ENCODE measurements around the gene MYRFL.

Gene MYRFL

DNA sequence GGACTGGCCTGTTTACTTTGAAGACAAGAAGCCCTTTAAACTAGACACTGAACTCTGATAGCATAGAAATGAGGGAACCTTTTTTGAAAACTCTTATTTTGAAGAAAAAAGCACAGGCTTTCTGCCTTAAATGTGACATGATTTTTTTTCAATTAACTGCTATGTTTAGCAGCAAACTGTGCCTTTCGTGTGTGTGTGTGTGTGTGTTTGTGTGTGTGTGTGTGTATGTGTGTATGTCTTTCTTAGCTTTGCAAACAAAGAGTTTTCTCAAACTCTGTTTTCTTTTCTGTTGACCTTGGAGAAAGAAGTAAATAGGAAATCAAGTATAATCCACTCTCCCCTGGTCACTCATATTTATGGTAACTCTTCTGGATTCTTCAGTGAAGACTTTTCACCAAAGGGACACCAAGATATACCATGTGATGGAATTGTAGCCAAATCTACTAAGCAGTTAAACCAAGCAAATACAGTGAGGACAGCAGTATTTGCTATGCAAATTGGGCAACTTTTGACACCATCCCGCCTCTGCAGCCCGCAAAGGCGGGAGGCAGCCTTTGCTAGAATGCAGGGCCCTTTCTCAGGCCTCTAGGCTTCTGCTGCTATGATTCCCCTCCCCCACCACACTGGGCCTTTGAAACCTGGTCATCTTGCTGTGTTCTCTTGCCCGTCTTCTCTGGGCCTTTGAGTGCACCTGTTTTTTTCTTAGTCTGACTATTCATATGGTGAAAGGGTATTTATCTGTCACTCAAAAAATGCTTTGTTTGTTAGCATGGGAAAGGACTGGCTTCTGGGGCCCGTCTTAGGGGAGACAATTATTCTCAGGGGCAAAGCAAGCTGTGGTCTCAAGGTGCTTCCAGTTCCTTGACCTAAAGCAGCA lies 107.9 kb downstream of the MYRFL start:
- DNase-seq (ENCODE audit: low spot score), result no peak

DNA sequence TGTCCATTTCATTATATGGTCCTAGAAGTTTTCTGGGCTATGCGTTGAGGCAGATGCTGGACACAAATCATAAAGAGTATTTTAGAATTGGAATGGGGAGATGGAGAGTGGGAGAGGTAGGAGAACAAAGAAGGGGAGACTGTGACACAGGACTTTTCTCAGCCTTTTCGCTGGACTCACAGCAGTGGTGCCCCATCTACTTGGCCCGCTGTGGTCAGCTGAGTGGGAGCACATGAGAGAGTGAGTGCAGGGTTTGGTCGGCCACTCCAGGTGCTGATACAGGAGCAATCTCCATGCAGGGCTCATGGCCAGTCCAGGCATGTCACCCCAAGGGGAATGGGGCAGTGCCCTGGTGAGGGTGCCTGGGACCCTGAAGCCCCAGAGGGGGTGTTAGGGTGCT lies 109.0 kb downstream of the MYRFL start:
- DNase-seq (ENCODE audit: low spot score), result no peak

DNA sequence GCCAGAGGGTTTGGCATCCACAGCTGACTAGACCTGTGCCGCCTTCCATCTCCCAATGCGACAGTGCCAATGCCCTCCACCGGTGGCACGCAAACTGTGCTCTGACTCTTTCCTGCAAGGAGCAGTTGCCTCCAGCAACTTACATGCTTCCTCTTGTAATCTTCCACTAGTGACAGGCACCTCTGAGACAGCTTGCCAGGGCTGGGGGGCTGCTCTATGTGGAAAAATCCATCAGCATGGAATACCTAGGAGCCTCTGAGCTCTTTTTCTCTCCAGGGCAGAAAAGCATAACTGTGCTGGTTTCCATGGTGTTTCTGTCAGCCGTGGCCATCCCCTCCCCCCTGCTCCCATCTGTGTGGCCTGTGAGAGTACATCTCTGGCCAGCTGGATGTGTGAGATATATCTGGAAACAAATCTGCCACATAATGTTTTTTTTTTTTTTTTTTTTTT lies 110.6 kb downstream of the MYRFL start:
- DNase-seq (ENCODE audit: low spot score), result no peak

DNA sequence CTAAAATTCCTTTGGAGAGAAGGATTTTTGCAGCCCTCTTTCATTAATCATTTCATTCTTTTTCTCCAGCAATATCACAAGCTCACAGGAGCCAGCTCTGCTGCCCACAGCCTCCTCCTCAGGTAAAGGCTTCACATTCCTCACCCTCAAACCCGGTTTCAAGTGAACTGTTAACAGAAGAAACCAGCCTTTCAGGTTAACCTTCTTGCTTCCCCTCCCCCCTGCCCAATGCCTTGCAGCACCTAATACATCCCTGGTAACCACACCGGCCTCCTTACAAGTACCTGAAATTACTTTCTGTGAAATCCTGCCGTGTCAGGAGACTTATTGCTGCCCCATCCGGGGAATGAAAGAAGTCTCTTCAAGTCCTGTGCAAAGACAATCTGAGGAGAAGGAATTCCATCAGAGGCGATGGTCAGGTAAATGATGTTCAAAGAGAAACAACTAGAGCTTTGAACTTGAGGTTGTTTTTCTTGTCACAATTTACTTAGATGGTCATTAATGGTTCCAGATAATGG lies 111.2 kb downstream of the MYRFL start:
- no peak for DNase-seq (ENCODE audit: low spot score)

DNA sequence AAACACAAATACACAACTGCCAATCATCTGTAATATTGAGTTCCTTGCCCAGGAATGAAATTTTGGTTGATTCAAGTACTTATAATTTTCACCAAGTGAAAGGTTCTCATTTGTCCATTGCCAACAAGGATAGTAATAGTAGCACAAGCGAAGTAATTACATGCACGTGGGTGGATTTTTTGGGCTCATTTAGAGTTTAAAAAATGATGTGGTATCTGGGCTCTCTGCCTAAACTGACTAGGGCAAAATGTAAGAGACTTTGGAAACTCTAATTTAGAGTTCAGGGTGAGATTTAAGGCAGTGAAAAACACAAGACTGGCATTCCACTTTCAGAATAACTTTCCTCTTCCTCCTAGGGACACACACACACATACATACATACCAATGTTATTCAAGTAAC lies 111.7 kb downstream of the MYRFL start:
- DNase-seq (ENCODE audit: low spot score), result no peak

DNA sequence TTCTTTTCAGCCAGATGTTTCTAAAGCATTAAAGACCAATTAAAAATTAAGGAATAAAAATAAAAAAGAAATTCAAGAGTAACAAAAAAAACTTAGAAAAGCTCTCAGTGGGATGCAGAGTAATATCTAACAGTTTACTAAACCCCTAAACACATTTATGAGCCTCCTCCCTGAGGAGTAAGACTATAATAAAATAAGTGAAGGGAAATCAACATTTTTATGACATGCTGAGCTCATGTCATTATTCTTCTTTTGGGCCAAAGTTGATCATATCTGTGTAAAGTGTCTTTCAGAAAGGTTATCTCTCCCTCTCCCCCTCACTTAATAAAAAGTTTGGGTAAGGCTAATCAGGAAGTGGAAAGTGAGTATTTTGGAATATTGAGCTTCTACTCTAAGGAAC lies 122.1 kb downstream of the MYRFL start:
- DNase-seq (ENCODE audit: low spot score), result no peak

DNA sequence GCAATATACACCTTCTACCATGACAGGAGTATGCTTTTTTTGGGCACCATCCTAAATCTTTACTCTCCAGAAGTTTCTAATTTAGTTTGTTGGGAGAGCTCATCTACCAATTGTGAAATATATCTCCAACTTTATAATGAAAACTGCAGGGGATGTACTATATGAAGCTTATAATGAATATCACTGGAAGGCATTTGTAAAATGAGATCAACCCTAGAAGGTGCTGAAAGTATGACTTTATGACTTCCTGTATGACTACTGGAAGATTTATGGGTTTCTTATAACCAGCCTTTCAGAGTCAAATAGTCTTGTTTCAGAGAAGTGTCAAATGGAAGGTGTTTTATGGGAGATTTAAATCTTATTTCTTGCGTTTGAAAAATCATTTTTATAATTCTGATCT lies 122.9 kb downstream of the MYRFL start:
- no peak for DNase-seq (ENCODE audit: low spot score)

DNA sequence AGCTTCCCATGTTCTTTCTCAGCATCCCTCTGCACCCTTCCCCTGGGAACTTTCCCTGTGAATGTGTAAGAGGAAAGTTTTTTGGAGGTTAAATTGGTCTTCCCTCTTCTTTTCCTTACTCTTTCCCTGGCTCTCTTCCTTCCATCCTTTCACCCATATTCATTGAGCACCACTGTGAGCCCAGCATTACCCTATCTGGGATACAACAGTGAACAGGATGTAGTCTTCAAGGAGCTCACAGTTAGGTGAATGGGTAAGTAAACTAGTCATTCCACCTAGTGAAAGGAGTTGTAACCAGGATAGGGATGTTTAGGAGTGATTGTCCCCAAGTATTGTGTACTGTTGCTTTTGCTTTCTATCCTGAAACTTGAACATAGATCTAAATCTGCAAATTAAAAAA lies 123.8 kb downstream of the MYRFL start:
- no peak for DNase-seq (ENCODE audit: low spot score)

DNA sequence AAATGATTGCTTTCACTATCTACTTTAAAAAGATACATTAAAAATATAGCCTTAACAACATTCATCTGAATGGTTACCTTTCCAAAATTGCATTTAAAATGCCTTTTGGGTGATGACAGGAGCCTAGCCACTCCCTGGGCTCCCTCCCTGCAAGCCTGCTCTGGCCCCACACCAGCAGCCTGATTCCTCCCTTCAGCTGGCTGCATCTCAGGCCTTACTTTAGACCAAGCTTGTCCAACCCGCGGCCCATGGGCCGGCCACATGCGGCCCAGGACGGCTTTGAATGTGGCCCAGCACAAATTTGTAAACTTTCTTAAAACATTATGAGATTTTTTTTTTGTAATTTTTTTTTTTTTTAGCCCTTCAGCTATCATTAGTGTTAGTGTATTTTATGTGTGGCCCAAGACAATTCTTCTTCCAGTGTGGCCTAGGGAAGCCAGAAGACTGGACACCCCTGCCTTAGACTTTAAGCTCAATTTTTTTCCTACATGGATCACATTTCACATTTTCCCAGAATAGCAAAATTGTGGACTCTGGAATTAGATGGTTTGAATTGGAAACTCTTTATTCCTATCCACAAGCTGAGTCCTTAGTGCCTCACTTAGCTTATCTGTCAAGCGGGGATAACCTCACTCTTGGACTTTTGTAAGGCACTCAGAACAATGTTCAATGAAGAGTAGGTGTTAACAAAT lies 124.4 kb downstream of the MYRFL start:
- DNase-seq (ENCODE audit: low spot score), result no peak

DNA sequence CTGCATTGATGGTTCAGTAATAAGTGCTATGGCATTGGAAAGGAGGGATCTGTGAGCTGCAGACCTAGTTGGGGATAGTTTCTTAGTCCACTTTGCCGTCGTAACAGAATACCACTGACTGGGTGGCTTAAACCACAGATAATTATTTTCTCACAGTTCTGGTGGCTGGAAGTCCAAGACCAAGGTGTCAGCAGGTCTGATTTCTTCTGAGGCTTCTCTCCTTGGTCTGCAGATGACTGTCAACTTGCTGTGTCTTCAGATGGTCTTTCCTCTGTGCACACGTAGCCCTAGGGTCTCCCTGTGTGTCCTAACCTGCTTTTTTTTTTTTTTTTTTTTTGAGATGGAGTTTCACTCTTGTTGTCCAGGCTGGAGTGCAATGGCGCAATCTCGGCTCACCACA lies 126.1 kb downstream of the MYRFL start:
- DNase-seq (ENCODE audit: low spot score), result no peak

DNA sequence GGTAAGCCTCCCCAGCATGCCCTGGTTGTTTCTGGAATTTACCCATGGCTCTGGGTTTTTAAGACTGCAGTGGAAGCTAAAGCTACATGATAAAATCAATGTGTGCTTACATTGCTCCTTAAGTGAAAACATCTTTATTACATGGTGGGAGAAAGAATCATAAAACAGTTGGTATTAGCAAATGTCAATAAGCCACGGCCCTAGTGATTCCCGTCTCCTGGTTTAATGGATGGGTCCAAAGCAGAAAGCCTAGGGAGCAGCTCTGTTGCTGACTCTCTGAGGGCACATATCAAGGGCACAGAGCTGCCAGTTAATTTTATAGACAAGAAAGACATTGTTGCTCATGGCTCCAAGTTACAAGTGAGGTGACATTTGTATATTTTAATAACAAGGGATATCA lies 127.9 kb downstream of the MYRFL start:
- no peak for DNase-seq (ENCODE audit: low spot score)

DNA sequence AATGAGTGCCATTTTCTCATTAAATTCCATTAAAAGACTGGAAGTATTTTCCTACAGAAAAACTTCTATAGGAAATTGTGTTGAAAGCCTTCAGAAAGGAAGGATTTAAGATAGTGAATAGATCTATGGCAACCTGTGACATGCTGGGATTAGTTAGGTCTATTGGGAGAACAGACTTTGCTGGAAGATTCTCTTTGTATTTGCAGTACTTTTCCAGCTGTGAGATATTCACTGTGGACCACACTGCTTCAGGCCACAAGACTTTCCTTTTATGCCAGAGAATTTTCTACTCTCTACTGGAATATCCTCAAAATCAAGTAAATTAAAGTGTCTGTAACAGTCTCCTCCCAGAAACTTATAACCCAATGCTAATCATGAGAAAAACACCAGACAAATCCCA lies 136.2 kb downstream of the MYRFL start:
- DNase-seq (ENCODE audit: low spot score), result no peak

DNA sequence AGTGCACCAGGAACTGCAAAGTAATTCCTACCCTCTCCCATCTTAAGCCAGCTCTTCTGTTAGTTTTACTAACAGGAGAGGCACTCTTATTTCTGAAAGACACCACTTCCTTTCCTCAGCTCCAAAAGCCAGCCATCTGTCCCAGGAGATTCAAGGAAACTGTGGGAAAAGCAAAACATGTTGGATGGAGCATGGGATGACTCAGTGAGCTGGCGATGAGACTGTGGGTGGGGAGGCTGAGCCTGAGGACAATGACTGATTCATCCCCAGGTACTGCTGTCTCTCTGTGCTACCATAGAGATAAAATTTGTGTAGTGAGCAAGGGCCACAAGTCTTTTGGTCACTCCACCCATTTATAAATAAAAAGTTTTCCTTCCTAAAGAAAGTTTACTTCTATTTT lies 141.4 kb downstream of the MYRFL start:
- peak; percentile 77 for DNase-seq (ENCODE audit: low spot score)

DNA sequence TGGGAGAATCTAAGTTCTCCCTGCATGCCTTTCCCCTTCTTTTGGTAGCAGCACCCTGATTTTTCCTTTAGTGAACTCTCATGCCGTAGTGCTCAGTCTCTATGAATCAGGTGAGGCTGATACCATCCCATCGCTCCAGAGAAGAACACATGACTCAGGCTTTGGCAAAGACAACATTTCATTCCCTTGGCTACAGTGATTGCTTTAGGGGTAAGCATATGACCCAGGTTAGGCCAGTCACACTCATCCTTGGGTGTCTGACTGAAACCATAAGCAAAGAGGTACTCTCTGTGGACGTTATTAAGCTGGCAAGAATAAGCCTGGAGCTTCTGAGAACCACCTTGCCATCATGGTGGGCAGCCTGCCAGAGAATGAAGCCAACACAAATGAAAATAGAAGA lies 141.8 kb downstream of the MYRFL start:
- DNase-seq (ENCODE audit: low spot score), result no peak

DNA sequence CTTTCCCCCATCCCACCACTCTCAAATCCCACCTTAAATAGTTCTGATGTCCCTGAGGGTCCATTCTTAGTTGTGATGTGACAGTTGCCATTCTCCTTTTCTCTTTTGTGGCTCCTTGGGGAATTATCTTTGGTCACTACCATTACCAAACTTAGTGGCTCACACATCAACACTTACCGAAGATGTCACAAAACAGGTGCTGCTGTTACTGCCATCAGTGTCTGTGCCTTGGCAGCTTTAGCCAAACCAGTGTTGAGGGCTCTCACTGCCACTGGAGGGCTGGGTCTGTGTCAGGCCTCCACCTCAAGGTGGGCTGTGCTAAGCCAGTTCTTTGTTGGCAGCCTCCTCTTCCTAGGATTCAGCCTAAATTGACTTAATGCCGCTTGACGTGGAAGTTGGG lies 144.0 kb downstream of the MYRFL start:
- DNase-seq (ENCODE audit: low spot score), result no peak

DNA sequence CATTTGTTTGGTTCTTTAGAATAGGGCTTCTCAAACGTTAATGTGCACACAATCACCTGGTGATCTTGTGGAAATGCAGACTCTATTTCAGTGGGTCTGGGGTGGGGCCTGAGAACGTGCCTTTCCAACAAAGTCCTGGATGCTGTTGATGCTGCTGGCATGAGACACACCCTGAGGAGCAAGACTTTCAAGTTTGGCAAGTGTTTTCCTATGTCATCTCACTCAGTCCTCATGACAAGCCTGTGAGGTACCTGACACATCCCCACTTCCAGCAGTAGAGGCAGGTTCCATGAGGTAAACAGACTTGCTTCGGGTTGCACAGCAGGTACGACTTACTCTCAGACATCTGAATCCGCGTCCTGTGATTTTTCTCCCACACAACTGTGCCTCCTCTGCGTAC lies 147.1 kb downstream of the MYRFL start:
- DNase-seq (ENCODE audit: low spot score), result no peak

DNA sequence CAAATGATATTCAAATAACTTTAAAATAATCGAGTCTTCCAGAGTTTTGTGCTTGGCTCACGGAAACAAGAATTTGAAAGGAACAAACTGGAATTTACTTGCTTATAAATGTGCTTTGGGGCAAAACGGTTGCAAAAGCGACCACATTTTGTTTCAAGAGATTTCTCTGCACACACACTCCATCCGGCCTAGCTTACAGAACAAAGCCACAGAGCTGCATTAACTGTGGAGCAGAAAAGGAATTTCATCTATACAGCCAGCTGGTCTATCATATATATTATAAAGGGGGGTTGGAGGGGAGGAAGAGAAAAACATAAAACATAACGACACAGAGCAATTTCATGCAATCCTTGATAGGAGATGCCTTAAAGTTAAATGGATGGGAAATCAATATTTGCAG lies 153.0 kb downstream of the MYRFL start:
- DNase-seq (ENCODE audit: low spot score), result no peak

DNA sequence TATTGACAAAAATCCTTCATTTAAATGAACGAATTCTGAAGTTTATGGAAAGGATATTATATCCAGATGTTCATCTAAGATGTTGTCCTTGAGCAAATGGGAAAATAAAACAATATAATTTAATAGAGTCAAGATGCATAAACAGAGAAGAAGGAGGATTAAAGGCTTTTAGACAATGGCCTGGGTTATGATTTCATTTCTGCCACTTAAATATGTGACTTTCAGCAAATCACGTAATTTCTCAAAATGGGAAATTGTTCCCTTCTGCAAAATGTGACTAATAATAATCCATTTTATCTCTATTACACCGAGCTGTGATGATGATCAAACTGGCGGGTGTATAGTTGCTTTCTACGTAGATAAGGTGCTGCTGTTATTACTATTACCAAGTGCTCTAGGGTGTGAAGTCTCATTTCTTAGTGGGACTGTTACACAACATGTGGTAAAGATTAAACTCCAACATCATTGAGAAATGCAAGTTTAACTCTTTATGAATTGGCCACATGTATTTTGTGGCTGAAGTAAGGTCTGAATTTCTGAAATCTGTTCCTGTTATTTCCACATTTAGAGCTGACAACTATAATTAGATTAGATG lies 157.0 kb downstream of the MYRFL start:
- DNase-seq (ENCODE audit: low spot score), result no peak

DNA sequence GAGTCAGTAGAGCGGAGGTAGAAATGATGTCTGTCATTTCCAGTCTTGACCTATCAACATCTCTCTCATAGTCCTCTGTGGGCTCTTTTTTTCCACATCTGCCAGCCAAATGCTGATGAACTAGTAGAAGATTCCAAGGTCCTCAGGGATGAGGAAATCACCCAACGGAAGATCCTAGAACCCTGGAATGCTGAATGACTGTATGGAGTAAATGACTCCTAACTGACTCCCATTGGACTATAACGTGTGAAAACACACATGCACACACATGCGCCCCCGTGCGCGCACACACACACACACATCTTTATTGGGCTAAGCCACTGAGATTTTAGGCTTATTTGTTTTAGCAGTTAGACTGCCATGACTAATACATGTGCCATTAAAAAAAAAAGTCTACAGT lies 159.2 kb downstream of the MYRFL start:
- no peak for DNase-seq (ENCODE audit: low spot score)

DNA sequence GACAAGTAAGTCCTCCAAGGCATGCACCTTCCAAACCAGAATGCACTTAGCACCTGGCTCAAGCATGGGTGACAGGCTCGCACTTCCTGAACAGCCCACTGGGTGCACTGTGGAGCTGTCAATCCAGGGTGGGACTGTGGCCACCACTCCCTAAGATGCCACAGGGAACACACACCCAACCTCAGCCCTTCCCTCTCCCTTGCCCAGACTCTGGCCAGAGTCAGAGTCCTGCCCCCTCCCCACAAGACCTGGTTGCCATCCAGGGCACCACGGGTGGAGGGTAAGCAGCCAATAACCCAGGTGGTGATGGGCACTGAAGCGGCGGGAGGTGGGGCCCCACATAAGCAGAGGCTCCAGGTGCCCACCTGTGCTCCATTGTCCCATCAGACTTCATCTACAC lies 160.6 kb downstream of the MYRFL start:
- DNase-seq (ENCODE audit: low spot score), result no peak

DNA sequence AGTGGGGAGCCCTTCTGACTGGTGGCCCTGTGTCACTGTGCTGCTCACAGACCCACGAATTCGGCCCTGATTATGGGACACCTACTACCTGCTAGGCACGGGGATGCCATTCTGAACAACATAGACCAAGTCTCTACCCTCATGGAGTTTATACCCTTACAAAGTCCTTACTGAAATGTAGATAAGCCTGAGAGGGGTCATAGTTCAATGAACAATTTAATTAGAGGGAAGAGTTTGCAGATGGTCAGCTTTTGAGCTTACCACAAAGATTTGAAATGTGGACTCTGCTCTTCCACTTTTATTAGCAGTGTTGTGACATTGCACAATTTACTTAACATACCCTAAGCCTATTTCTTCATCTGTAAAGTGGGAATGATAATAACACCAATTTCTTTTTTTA lies 161.1 kb downstream of the MYRFL start:
- no peak for DNase-seq (ENCODE audit: low spot score)

DNA sequence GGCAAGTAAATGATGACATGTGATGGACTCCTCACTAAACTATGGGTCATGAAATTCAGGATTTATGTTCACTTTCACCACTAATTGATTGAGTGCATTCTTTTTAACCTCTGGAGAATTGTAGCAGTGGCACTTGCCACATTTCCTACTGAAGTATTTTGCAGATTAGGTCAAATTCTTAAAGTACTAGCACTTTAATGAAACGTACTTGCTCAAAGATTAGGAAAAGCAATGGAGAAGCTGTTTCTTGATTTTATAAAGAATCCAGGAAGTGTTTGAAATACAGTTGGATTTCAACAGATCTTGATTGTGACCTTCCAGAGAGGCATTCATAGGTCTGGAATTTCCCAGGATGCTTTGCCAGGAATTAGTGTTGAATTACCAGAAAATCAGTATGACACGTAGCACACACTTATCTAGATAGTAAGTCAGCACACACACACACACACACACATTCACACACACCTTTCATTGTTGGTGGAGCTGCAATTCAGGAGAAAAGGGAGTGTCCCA lies 162.6 kb downstream of the MYRFL start:
- DNase-seq (ENCODE audit: low spot score), result peak; percentile 69

All from AG20443 (cell line).